GM23338 (cell line): ENCODE measurements around the gene ZNF444. TPM values are rescaled to one million over a fixed set of nuclear protein-coding genes. Genes with fewer than 3 reads are reported as not detected.

ENCODE experiments used
- EZH2 ChIP-seq: fragments of 200-600 bp; sonication (generic); IDR thresholded peaks from one replicate; pipeline ENCODE4 v1.8.0; 2017; ENCODE audit warnings: antibody characterized with exemption, mild to moderate bottlenecking, low read depth; ENCODE audit not compliant: unreplicated experiment
- EZH2phosphoT487 ChIP-seq: fragments of 200-600 bp; sonication (generic); IDR thresholded peaks from one replicate; pipeline ENCODE4 v1.8.1; 2018; ENCODE audit warnings: antibody characterized with exemption; ENCODE audit not compliant: unreplicated experiment
- NANOG ChIP-seq: IDR thresholded peaks from 2 replicates; pipeline ENCODE4 v1.6.1; 2016; ENCODE audit warnings: antibody characterized with exemption, borderline replicate concordance
- STAT1 ChIP-seq: IDR thresholded peaks from one replicate; pipeline ENCODE4 v1.6.1; 2016; ENCODE audit warnings: antibody characterized with exemption; ENCODE audit not compliant: unreplicated experiment
- polyA plus RNA-seq: library from polyadenylated mRNA; unstranded; fragments of >200 nt; fragmentation: Nextera tagmentation; extraction: Ambion mirVana; gene quantifications from 2 replicates; pipeline ENCODE4 v1.2.1, GENCODE V29; 2016
- total RNA-seq: library from RNA; depleted of rRNA; stranded (reverse); fragments of >200 nt; shearing (Covaris generic); gene quantifications from 2 replicates; pipeline ENCODE4 v1.2.3, GENCODE V29; 2014
- TF ChIP-seq, protein P1 (sequence below): fragments of 250-450 bp; sonication (Bioruptor Pico); IDR thresholded peaks from 2 replicates; pipeline ENCODE4 v1.5.0; 2020; ENCODE audit warnings: mild to moderate bottlenecking, moderate library complexity
- TF ChIP-seq, protein P2 (sequence below), 2 experiments: fragments of 200-600 bp in 1 of 2; sonication (generic) in 1 of 2; conservative IDR thresholded peaks; 2 replicates each; pipeline versions ENCODE4 v1.5.1 to v1.6.1; 2016 to 2017; ENCODE audit warnings: antibody characterized with exemption in 2 of 2, low read depth in 2 of 2, mild to moderate bottlenecking in 2 of 2, moderate library complexity in 1 of 2

ZNF444 gene
- total and polyA plus RNA-seq, 2 experiments from 2014 or later: 25.1 to 58.5 TPM

GRCh38 chr19:56101746-56102535 is 39.1 kb upstream of the ZNF444 start (continued):
- TF ChIP-seq, protein P1, sequence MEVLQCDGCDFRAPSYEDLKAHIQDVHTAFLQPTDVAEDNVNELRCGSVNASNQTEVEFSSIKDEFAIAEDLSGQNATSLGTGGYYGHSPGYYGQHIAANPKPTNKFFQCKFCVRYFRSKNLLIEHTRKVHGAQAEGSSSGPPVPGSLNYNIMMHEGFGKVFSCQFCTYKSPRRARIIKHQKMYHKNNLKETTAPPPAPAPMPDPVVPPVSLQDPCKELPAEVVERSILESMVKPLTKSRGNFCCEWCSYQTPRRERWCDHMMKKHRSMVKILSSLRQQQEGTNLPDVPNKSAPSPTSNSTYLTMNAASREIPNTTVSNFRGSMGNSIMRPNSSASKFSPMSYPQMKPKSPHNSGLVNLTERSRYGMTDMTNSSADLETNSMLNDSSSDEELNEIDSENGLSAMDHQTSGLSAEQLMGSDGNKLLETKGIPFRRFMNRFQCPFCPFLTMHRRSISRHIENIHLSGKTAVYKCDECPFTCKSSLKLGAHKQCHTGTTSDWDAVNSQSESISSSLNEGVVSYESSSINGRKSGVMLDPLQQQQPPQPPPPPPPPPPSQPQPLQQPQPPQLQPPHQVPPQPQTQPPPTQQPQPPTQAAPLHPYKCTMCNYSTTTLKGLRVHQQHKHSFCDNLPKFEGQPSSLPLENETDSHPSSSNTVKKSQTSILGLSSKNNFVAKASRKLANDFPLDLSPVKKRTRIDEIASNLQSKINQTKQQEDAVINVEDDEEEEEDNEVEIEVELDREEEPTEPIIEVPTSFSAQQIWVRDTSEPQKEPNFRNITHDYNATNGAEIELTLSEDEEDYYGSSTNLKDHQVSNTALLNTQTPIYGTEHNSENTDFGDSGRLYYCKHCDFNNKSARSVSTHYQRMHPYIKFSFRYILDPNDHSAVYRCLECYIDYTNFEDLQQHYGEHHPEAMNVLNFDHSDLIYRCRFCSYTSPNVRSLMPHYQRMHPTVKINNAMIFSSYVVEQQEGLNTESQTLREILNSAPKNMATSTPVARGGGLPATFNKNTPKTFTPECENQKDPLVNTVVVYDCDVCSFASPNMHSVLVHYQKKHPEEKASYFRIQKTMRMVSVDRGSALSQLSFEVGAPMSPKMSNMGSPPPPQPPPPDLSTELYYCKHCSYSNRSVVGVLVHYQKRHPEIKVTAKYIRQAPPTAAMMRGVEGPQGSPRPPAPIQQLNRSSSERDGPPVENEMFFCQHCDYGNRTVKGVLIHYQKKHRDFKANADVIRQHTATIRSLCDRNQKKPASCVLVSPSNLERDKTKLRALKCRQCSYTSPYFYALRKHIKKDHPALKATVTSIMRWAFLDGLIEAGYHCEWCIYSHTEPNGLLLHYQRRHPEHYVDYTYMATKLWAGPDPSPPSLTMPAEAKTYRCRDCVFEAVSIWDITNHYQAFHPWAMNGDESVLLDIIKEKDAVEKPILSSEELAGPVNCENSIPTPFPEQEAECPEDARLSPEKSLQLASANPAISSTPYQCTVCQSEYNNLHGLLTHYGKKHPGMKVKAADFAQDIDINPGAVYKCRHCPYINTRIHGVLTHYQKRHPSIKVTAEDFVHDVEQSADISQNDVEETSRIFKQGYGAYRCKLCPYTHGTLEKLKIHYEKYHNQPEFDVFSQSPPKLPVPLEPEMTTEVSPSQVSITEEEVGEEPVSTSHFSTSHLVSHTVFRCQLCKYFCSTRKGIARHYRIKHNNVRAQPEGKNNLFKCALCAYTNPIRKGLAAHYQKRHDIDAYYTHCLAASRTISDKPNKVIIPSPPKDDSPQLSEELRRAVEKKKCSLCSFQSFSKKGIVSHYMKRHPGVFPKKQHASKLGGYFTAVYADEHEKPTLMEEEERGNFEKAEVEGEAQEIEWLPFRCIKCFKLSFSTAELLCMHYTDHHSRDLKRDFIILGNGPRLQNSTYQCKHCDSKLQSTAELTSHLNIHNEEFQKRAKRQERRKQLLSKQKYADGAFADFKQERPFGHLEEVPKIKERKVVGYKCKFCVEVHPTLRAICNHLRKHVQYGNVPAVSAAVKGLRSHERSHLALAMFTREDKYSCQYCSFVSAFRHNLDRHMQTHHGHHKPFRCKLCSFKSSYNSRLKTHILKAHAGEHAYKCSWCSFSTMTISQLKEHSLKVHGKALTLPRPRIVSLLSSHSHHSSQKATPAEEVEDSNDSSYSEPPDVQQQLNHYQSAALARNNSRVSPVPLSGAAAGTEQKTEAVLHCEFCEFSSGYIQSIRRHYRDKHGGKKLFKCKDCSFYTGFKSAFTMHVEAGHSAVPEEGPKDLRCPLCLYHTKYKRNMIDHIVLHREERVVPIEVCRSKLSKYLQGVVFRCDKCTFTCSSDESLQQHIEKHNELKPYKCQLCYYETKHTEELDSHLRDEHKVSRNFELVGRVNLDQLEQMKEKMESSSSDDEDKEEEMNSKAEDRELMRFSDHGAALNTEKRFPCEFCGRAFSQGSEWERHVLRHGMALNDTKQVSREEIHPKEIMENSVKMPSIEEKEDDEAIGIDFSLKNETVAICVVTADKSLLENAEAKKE (CRISPR knock-in tag): no peak
- TF ChIP-seq, protein P2, sequence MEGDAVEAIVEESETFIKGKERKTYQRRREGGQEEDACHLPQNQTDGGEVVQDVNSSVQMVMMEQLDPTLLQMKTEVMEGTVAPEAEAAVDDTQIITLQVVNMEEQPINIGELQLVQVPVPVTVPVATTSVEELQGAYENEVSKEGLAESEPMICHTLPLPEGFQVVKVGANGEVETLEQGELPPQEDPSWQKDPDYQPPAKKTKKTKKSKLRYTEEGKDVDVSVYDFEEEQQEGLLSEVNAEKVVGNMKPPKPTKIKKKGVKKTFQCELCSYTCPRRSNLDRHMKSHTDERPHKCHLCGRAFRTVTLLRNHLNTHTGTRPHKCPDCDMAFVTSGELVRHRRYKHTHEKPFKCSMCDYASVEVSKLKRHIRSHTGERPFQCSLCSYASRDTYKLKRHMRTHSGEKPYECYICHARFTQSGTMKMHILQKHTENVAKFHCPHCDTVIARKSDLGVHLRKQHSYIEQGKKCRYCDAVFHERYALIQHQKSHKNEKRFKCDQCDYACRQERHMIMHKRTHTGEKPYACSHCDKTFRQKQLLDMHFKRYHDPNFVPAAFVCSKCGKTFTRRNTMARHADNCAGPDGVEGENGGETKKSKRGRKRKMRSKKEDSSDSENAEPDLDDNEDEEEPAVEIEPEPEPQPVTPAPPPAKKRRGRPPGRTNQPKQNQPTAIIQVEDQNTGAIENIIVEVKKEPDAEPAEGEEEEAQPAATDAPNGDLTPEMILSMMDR (conservative IDR thresholded peaks at IDR 0.05; ENCODE audit: low read depth in 2 of 2): no peak
- TF ChIP-seq EZH2 (no peak), STAT1 (no peak), EZH2phosphoT487 (no peak), NANOG (no peak)
